HEK293T (cell line): ENCODE results near the gene ADCY2.

ENCODE experiments used
- BHLHE40 ChIP-seq: fragments of 450-650 bp; IDR thresholded peaks from 2 replicates; pipeline ENCODE4 v1.6.1; 2016; ENCODE audit warnings: mild to moderate bottlenecking, moderate library complexity, borderline replicate concordance
- ZNF384 ChIP-seq: fragments of 450-650 bp; IDR thresholded peaks from 2 replicates; pipeline ENCODE4 v1.6.1; 2016

DNA sequence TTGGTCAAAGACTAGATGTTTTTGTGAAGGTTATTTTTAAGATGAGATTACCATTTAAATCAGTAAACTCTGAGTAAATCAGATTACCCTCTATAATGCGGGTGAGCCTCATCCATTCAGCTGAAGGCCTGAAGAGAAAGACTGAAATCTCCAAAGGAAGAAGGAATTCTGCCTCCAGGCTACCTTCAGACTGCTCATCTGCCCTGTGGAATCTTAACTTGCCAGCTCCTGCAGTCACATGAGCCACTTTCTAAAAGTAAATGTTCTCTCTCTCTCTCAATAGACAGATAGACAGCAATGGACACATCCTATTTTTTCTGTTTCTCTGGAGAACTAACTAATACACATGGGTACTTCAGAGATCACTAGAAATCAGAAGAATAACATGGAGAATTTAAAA is 272.2 kb downstream of the ADCY2 start:
- TF ChIP-seq ZNF384 (no peak), BHLHE40 (no peak)
